ENCODE data around the gene ANKZF1. TPM values are rescaled to one million over a fixed set of nuclear protein-coding genes. Genes with fewer than 3 reads are reported as not detected.
"Not testable (repeated sequence)": the region's sequence is repeated elsewhere in the genome, so short reads cannot be mapped to it uniquely, and the experiment has no call there.

The ANKZF1 gene
- total RNA-seq, 1 donor from 2014 or later: 50.3 TPM

DNA sequence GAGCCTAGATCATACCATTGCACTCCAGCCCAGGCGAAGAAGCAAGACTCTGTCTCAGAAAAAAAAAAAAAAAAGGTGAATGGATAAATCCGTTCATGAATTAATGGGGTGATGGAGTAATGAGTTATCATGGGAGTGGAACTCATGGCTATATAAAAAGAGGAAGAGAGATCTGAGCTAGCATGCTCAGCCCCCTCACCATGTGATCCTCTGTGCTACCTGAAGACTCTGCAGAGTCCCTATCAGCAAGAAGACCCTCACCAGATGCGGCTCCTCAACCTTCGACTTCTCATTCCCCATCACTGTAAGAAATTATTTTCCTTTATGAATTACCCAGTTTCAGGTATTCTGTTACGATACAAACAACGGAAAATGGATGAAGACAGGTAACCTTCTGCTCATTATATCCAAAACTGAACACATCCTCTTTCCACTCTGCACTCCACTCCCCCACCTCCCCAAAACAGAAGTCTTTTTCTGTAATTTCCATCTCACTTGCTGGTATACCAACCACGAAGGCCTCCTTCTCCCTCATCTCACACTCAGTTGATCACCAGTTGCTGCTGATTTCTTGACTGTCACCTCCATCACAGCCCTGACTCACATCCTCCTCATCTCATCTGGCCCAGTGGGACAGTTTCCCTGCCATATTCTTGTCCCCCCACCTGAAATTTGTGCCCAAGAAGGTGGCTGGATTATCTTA lies 42.7 kb upstream of the ANKZF1 start:
- no peak overlapping the region for H3K4me3 ChIP-seq (ENCODE audit: low read depth, low read length)
- TF ChIP-seq, protein P1, sequence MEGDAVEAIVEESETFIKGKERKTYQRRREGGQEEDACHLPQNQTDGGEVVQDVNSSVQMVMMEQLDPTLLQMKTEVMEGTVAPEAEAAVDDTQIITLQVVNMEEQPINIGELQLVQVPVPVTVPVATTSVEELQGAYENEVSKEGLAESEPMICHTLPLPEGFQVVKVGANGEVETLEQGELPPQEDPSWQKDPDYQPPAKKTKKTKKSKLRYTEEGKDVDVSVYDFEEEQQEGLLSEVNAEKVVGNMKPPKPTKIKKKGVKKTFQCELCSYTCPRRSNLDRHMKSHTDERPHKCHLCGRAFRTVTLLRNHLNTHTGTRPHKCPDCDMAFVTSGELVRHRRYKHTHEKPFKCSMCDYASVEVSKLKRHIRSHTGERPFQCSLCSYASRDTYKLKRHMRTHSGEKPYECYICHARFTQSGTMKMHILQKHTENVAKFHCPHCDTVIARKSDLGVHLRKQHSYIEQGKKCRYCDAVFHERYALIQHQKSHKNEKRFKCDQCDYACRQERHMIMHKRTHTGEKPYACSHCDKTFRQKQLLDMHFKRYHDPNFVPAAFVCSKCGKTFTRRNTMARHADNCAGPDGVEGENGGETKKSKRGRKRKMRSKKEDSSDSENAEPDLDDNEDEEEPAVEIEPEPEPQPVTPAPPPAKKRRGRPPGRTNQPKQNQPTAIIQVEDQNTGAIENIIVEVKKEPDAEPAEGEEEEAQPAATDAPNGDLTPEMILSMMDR (conservative IDR thresholded peaks at IDR 0.05; ENCODE audit: low read depth, low read length): no peak
- DNase-seq (ENCODE audit: low read depth): no peak

DNA sequence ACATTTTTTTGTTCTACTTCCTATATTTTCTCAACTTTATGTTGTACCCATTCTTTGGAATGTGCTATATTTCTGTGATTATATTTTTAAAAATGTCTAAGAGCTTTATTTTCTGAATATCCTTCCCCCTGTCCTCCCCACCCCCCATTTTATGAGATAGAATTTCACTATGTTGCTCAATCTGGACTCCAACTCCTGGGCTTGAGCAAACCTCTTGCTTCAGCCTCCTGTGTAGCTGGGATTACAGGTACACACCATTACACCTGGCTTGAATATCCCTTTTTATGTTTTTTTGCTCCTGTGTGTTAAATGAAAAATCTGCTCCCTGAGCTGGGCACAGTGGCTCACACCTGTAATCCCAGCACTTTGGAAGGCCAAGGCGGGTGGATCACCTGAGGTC lies 32.2 kb upstream of the ANKZF1 start:
- DNase-seq (ENCODE audit: low read depth): no peak

DNA sequence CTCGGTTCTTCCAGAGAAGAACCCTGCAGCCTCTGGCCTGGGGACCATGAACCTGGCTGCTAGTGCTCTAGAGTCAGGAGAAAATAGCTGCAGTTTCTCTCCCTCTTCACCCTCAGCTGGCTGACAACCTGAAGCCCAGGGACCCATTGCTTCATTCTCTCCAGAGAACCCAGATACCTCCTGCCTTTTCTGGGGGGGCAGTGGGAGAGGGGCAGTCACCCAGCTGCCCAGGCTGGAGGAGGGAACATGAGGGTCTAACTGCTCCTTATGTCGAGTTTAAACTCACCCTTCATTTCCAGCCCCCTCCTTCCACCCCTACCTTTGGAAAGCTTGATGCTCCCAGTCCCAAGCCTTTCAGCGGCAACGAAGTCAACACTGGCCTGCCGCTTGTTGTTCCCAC lies 30.6 kb upstream of the ANKZF1 start:
- no peak overlapping the region for H3K4me3 ChIP-seq (ENCODE audit: low read depth, low read length)
- DNase-seq (ENCODE audit: low read depth): no peak
- TF ChIP-seq, protein P1 (conservative IDR thresholded peaks at IDR 0.05; ENCODE audit: low read depth, low read length): no peak

More for the DNA sequence above, 32.2 kb upstream of the ANKZF1 start:
- TF ChIP-seq, protein P1 (conservative IDR thresholded peaks at IDR 0.05; ENCODE audit: low read depth, low read length): no peak
- H3K4me3 ChIP-seq (ENCODE audit: low read depth, low read length): no peak overlapping the region

DNA sequence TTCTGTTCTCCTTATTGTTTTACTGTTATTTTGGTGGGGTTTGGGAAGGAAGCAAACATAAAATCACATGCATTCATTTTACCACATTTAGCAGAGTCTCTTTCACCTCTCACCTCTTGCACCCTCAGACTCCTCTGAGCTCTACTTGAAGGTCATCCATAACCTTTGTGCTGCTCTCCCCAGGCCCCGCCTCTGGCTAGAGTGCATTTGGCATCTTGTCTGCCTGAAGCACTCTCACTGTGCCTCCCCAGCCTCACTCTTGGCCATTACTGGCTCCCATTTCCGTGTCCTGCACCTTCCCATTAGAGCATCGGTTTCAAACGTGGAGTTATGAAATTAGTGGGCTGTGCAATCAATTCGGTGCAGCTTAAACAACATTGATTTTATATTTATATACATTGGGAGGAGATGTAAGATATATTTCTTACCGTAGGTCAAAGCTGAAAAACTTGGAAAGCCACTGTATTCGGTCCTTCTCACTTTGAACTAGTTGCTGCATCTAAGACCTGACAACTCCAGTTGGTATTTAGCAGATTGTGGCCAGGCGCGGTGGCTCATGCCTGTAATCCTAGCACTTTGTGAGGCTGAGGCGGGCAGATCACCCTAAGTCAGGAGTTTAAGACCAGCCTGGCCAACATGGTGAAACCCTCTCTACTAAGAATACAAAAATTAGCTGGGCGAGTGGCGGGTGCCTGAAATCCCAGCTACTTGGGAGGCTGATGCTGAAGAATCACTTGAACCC lies 30.0 kb upstream of the ANKZF1 start:
- H3K4me3 ChIP-seq (ENCODE audit: low read depth, low read length): no peak overlapping the region
- TF ChIP-seq, protein P1 (conservative IDR thresholded peaks at IDR 0.05; ENCODE audit: low read depth, low read length): no peak
- DNase-seq (ENCODE audit: low read depth): no peak

DNA sequence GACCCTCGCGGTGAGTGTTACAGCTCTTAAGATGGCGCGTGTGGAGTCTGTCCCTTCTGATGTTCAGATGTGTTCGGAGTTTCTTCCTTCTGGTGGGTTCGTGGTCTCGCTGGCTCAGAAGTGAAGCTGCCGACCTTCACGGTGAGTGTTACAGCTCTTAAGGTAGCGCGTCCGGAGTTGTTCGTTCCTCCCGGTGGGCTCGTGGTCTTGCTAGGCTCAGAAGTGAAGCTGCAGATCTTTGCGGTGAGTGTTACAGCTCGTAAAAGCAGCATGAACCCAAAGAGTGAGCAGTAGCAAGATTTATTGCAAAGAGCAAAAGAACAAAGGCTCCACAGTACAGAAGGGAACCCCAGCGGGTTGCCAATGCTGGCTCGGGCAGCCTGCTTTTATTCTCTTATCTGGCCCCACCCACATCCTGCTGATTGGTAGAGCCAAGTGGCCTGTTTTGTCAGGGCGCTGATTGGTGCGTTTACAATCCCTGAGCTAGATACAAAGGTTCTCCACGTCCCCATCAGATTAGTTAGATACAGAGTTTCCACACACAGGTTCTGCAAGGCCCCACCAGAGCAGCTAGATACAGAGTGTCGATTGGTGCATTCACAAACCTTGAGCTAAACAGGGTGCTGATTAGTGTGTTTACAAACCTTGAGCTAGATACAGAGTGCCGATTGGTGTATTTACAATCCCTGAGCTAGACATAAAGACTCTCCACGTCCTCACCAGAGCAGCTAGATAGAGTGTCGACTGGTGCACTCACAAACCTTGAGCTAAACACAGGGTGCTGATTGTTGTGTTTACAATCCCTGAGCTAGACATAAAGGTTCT lies 28.9 kb upstream of the ANKZF1 start:
- not testable (repeated sequence) for H3K4me3 ChIP-seq (ENCODE audit: low read depth, low read length)

DNA sequence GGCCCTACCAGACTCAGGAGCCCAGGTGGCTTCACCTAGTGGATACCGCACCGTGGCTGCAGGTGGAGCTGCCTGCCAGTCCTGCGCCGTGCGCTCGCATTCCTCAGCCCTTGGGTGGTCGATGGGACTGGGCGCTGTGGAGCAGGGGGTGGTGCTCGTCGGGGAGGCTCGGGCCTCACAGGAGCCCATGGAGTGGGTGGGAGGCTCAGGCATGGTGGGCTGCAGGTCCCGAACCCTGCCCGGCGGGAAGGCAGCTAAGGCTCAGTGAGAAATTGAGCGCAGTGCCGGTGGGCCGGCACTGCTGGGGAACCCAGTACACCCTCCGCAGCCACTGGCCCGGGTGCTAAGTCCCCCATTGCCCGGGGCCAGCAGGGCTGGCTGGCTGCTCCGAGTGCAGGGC lies 28.3 kb upstream of the ANKZF1 start:
- H3K4me3 ChIP-seq (ENCODE audit: low read depth, low read length); DNase-seq (ENCODE audit: low read depth): not testable (repeated sequence)

More for the DNA sequence above, 28.9 kb upstream of the ANKZF1 start:
- not testable (repeated sequence) for DNase-seq (ENCODE audit: low read depth)

DNA sequence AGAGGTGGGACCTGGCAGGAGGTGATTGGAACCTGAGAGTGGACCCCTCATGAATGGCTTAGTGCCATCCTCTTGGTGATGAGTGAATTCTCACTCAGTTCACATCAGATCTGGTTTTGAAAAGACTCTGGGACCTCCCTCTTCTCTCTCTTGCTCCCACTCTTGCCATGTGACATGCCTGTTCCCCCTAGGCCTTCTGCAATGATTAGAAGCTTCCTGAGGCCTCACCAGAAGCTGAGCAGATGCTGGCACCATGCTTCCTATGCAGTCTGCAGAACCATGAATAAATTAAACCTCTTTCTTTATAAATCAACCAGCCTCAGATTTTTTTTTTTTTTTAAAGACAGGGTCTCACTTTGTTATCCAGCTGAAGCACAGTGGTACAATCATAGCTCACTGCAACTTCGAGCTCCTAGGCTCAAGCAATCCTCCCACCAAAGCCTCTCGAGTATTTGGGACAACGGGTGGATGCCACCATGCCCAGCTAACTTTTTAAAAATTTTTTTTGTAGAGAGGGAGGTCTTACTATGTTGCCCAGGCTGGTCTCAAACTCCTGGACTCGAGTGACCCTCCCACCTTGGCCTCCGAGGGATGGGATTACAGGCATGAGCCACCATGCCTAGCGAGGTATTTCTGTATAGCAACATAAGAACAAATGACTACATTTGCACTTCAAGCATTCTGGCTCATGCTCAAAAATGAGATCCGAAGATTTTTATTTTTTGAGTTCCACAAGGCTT lies 25.0 kb upstream of the ANKZF1 start:
- DNase-seq (ENCODE audit: low read depth): no peak
- TF ChIP-seq, protein P1 (conservative IDR thresholded peaks at IDR 0.05; ENCODE audit: low read depth, low read length): no peak
- no peak overlapping the region for H3K4me3 ChIP-seq (ENCODE audit: low read depth, low read length)

Data from epithelial cell of proximal tubule (primary cell).